Effector memory CD4-positive, alpha-beta T cell (primary cell): Measurements from ENCODE around the gene CASKIN1.

Source experiments
- DNase-seq, 3 donors: peaks; one replicate each; pipeline ENCODE4 v3.0.0-alpha.2; 2020
- H3K27ac ChIP-seq: 2 replicates; pipeline ENCODE4 v1.7.0; 2013; ENCODE audit warnings: mild to moderate bottlenecking, low read length, moderate library complexity; ENCODE audit not compliant: insufficient read depth, poor library complexity, severe bottlenecking
- H3K27me3 ChIP-seq: replicated peaks from 2 replicates; pipeline ENCODE4 v1.7.0; 2013; ENCODE audit warnings: mild to moderate bottlenecking, low read length; ENCODE audit not compliant: insufficient read depth, control insufficient read depth, poor library complexity, severe bottlenecking
- H3K36me3 ChIP-seq: 2 replicates; pipeline ENCODE4 v1.7.0; 2013; ENCODE audit warnings: mild to moderate bottlenecking, low read length, moderate library complexity; ENCODE audit not compliant: control insufficient read depth, insufficient read depth
- H3K4me1 ChIP-seq: 2 replicates; pipeline ENCODE4 v1.7.0; 2013; ENCODE audit warnings: low read length, mild to moderate bottlenecking; ENCODE audit not compliant: control insufficient read depth, insufficient read depth, poor library complexity, severe bottlenecking
- H3K4me3 ChIP-seq: 2 replicates; pipeline ENCODE4 v1.7.0; 2013; ENCODE audit warnings: low read length, low read depth, mild to moderate bottlenecking; ENCODE audit not compliant: insufficient read depth, poor library complexity, severe bottlenecking
- H3K9me3 ChIP-seq: 2 replicates; pipeline ENCODE4 v1.7.0; 2013; ENCODE audit warnings: mild to moderate bottlenecking, low read length, moderate library complexity; ENCODE audit not compliant: control insufficient read depth

Gene CASKIN1

DNA sequence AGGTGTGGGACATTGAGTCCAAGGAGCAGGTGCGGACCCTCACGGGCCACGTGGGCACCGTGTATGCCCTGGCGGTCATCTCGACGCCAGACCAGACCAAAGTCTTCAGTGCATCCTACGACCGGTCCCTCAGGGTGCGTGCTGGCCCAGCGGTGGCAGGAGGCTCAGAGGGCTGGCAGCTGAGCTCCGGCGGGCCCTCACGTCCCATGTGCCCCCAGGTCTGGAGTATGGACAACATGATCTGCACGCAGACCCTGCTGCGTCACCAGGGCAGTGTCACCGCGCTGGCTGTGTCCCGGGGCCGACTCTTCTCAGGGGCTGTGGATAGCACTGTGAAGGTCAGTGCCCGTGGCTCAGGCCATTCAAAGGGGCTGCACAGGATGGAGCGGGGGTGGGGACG is 20.4 kb downstream of the CASKIN1 start:
- DNase-seq: no peak
- no peaks in the 10 kb centered on the region for H3K4me1 ChIP-seq
- no peak overlapping the region for H3K4me3 ChIP-seq
- H3K9me3 ChIP-seq: no peaks in the 10 kb centered on the region
- H3K27me3 ChIP-seq: no peaks in the 10 kb centered on the region
- H3K36me3 ChIP-seq: peaks cover 44% of the 10 kb centered on the region
- H3K27ac ChIP-seq: no peak overlapping the region

DNA sequence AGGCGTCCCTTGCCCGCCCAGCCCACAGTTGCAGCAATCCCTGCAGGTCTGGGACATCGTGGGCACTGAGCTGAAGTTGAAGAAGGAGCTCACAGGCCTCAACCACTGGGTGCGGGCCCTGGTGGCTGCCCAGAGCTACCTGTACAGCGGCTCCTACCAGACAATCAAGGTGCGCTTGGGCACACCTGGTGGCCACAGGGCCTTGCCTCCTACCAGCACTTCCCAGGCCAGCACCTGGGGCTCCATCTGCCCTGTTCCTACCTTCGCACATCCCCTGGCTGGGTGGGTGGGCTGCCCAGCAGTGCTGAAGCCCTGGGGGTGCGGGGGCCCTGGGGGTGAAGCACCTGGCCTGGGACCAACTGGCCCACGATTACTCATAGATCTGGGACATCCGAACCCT is 21.0 kb downstream of the CASKIN1 start:
- no peak for DNase-seq
- Histone ChIP-seq H3K9me3 (no peaks in the 10 kb centered on the region), H3K27ac (no peak overlapping the region), H3K27me3 (no peaks in the 10 kb centered on the region), H3K36me3 (peaks cover 44% of the 10 kb centered on the region), H3K4me1 (no peaks in the 10 kb centered on the region), H3K4me3 (no peak overlapping the region)

DNA sequence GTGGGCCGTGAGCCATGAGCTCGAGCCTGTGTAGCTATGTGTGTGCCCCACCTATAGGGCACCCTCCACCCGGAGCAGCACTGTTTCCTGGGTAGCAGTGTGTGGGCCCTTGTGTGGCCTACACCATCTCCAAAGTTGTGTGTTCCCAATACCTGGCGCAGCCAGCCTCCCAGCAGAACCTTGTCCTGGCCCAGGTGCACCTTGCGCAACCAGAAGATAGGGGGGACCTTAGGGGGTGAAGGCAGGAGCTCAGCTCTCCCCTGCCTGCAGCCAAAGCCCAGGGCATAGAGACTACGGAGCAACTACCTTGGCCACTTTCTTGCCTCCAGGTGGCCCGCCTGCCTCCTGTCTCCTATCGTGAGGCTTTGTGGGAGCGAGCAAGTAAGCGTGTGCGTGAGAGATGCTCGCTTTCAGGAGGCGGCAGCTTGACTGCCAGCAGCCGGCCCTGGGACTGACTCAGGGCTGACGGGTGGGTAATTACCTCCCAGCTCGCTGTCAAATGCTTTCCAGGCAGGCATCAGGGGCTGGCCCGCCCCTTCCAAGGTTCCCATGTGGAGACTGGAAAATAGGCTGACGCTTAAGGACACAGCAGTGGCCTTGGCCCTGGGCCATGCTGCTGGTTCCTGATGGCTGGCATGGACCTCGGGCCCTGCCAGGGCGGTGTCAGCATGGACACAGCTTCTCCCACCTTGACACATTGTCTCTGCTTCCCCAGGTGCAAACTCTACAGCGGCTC is 21.8 kb downstream of the CASKIN1 start:
- Histone ChIP-seq H3K27ac (no peak overlapping the region), H3K4me3 (no peak overlapping the region), H3K27me3 (no peaks in the 10 kb centered on the region), H3K36me3 (peaks cover 44% of the 10 kb centered on the region), H3K9me3 (no peaks in the 10 kb centered on the region), H3K4me1 (no peaks in the 10 kb centered on the region)
- no peak for DNase-seq

DNA sequence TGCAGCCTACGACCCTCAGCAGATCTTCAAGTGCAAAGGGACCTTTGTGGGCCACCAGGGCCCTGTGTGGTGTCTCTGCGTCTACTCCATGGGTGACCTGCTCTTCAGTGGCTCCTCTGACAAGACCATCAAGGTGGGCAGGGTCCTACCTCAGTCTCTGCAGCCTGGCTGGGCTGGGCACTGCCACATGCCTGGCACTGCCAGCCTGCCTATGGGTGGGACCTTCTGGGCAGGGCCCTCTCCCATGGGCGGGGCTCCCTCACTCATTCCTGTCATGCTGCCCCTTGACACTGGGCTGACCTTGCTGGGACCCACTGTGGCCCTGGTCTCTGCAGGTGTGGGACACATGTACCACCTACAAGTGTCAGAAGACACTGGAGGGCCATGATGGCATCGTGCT is 22.5 kb downstream of the CASKIN1 start:
- Histone ChIP-seq H3K9me3 (no peaks in the 10 kb centered on the region), H3K4me1 (no peaks in the 10 kb centered on the region), H3K36me3 (peaks cover 44% of the 10 kb centered on the region), H3K4me3 (no peak overlapping the region), H3K27ac (no peak overlapping the region), H3K27me3 (no peaks in the 10 kb centered on the region)
- DNase-seq: no peak

DNA sequence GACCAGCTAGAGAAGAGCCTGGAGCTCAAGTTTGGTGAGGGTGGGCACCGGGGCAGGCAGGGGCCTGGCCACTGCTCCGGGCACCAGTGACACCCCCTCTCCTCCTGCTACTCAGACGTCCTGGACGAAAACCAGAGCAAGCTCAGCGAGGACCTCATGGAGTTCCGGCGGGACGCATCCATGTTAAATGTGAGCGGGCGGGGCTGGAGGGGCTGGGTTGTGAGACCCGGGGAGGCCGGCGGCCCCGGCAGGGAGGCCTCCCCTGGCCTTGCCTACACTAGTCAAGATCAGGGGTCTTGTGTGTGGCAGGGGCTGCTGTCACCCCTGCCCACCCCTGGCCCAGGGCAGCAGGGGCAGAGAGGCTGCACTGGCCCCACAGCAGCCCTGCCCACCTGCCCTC is 23.0 kb downstream of the CASKIN1 start:
- no peak overlapping the region for H3K27ac ChIP-seq
- no peak for DNase-seq
- no peak overlapping the region for H3K4me3 ChIP-seq
- no peaks in the 10 kb centered on the region for H3K9me3 ChIP-seq
- H3K4me1 ChIP-seq: no peaks in the 10 kb centered on the region
- H3K27me3 ChIP-seq: no peaks in the 10 kb centered on the region
- H3K36me3 ChIP-seq: peaks cover 46% of the 10 kb centered on the region

DNA sequence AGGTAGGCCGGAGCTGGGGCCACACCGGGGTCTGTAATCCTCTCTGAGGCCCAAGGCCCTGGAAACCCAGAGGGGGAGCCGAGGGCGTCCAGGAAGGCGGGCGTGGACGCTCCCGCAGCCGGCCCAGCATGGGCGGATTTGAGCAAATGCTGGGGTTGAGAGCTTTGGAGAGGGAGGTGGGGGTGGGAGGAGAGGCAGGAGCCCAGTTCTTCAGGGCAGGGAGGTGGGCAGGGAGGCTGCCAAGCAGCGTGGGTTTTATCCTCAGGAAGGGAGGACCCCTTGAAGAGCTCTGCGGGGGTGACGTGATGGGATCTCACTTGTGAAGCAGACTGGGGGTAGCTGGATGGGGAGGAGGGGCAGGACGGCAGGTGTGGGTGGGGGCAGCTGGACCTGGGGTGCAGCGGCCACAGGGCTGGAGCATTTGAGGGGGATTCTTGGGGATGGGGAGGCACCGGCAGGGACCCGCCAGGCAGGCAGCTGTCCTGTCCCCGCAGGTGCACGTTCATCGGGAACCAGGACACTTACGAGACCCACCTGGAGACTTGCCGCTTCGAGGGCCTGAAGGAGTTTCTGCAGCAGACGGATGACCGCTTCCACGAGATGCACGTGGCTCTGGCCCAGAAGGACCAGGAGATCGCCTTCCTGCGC is 23.6 kb downstream of the CASKIN1 start:
- no peaks in the 10 kb centered on the region for H3K4me1 ChIP-seq
- H3K27ac ChIP-seq: no peak overlapping the region
- H3K4me3 ChIP-seq: no peak overlapping the region
- no peak for DNase-seq
- H3K36me3 ChIP-seq: peaks cover 51% of the 10 kb centered on the region
- H3K27me3 ChIP-seq: no peaks in the 10 kb centered on the region
- no peaks in the 10 kb centered on the region for H3K9me3 ChIP-seq

DNA sequence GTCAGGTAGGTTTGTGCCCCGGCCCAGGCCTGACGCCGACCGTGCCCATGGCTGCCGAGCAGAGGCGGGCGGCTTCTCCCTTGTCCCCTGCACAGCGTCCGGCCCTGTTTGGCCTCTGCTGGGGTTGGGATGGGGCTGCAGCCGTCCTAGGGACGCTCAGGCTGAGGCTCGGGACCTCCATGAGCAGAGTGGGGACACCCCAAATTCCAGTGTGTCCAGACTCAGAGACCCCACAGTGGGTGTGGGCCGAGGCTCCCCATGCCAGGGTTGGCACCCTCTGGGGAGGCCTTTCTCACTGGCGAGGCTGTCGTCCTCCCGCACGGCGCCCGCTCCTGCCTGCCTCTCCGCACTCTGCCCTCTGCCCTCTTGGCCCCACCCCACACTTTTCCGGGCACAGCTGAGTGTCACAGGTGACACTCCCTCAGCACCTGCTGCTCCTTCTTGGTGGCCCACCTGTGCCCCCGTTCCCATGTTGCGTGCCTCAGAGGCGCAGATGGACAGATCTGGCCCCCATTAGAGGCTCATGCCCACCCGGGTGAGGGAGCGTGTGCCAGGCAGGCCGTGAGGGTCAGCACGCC is 24.7 kb downstream of the CASKIN1 start:
- H3K36me3 ChIP-seq: peaks cover 58% of the 10 kb centered on the region
- no peak overlapping the region for H3K27ac ChIP-seq
- H3K4me3 ChIP-seq: no peak overlapping the region

DNA sequence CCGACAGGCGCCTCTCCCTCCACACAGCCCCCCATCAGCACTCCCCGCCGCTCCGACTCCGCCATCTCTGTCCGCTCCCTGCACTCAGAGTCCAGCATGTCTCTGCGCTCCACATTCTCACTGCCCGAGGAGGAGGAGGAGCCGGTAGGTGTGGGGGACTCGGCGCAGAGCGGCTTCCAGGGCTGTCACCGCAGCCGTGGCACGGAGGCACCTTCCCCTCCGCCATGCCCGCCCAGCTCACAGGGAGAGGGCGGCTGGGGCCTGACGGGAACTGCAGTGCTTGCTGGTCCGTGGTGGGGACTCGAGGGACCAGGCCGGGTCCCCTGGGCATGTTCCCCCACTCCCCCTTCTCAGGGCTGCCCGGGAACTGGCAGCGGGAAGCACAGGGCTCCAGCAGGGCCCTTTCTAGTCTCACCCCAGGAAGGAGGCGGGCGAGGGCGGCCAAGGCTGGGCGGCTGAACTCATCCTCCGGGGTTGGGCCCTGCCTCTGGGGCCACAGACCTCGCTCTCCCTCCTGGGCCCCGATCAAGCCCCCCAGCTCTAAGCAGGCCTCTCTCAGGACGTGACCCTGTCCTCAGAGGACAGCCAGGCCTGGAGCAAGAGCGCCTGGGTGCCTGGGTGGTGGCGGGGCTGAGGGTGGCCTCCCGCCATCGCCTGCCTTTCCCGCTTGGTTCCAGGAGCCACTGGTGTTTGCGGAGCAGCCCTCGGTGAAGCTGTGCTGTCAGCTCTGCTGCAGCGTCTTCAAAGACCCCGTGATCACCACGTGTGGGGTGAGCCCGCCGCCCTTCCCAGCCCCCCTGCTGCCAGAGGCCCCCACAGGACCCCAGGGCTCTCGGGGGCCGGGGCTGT is 25.6 kb downstream of the CASKIN1 start:
- Histone ChIP-seq H3K36me3 (peaks cover 59% of the 10 kb centered on the region), H3K4me3 (no peak overlapping the region), H3K27me3 (no peaks in the 10 kb centered on the region), H3K9me3 (no peaks in the 10 kb centered on the region), H3K4me1 (no peaks in the 10 kb centered on the region), H3K27ac (no peak overlapping the region)
- no peak for DNase-seq

More for the DNA sequence above, 24.7 kb downstream of the CASKIN1 start:
- Histone ChIP-seq H3K27me3 (no peaks in the 10 kb centered on the region), H3K4me1 (no peaks in the 10 kb centered on the region), H3K9me3 (no peaks in the 10 kb centered on the region)
- DNase-seq: no peak

DNA sequence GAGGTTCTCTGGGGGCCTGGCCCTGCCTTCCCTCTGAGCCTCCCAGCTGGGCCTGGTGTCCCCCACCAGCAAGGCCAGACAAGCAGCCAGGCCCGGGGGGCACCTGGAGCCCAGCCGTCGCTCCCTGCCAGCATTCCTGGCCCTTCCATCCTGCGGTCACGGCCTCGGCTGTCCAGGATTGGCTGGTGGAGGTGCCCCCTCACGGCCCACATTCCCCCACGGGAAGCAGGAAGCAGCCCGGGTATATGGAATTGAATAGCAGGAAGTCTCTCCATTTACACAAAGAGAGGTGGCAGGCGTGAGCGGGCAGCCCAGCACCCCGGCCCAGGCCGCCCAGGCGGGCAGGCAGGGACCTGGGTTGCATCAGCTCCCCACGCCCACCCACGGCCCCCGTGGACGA is 26.3 kb downstream of the CASKIN1 start:
- Histone ChIP-seq H3K4me1 (no peaks in the 10 kb centered on the region), H3K27me3 (no peaks in the 10 kb centered on the region), H3K9me3 (no peaks in the 10 kb centered on the region), H3K27ac (no peak overlapping the region), H3K36me3 (peaks cover 53% of the 10 kb centered on the region), H3K4me3 (no peak overlapping the region)
- DNase-seq: no peak
